Stimulated activated CD8-positive, alpha-beta memory T cell treated with anti-CD3 and anti-CD28 coated beads, Interleukin-15, amount 100 ng/mL, for 4 hours (primary cell): ENCODE data around the gene ERC1.

ENCODE experiments used
- DNase-seq, 2 donors: peaks; one replicate each; pipeline ENCODE4 v3.0.0-alpha.2; 2020; ENCODE audit warnings: low read depth in 2 of 2

Gene ERC1

DNA sequence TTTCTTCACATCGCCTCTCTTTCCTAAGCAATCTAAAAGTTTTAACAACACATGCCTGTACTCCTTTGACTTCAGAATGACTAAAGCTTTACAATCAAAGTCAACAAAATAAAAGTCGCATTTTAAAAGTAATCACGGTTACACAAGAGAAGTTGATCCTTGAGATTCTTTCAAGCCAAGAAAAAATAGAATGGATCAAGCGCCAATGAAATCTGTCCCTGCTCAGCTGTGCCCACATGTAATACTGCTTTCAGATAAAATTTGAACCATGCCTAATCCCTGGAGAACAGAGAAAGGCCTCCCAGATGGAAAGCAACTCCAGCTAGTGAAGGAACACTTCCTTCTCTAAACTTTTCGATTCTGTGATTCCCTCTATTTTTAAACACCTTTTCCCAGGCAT lies 490.3 kb downstream of the ERC1 start:
- DNase-seq = no peak

DNA sequence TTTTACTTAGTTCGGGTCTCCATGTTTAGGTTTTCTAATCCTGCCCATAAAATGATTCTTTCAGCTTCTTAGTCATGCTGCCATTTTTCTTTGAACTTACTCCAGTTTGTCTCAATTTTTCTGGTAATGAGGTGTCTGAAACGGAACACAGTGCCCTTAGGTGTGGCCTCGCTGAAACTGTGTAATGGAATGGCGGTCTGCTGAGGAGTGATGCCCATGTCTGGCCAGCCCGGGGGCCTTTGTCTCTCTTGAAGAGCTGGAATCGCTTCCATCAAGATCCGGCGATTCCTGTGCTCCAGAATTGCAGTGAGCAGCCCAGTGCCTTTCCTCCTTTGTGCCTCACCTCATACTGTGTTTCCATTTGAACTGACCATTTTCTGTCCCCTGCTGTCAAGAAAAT lies 490.9 kb downstream of the ERC1 start:
- DNase-seq = no peak

DNA sequence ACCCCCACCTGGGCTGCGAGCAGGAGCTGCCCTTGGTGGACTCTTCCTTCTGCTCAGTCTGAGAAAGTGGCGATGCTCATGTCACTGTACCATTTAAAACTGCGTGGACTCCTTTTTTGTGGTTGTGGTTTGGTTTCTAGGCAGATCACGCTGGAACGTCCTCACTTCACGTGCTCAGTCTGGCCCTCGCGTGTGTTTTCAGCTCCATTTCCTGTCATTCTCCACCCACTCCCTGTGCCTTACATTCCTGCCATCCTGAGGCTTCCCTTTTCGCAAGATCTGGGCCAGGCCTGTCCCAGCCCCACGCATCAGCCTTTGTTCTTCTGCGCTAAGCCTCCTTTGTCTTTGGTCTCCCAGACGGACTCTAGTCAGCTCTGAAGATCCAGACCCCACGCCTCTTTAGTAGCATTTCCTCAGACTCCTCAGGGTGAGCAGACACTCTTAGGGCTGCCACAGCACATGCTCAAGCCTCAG lies 497.9 kb downstream of the ERC1 start:
- DNase-seq = no peak

DNA sequence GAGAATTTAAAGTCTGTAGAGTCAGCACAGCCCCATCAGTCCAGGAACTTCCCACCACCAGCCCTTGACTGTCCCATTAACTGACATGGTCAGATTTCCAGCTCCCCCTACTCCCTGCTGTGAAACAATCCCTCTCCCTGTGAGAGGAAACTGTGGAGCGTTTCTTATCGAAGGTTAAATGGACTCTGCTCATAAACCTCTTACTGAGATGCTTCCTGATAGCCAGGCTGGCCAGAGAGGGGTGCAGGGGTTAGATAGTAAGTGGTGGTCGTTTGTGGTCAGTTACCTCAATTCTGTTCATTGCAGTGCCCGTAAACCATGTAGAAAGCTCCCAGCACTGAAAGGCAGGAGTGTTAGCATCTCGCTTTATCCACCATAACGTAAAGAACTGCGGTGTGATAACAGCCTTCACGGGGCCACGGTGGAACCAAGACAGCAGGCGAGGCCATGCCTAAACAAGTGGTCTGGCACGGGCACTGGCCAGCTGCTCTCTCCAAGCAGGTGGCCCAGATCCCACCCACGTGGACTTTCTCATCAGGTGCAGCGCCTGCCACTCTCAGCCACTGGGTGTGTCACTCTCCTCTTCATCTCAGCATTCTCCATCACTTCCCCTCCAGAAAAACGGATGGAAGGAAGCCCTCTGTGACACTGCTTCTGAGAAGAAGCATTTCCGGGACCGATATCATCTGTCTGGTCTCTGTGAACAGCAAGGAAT lies 501.1 kb downstream of the ERC1 start:
- no peak for DNase-seq

DNA sequence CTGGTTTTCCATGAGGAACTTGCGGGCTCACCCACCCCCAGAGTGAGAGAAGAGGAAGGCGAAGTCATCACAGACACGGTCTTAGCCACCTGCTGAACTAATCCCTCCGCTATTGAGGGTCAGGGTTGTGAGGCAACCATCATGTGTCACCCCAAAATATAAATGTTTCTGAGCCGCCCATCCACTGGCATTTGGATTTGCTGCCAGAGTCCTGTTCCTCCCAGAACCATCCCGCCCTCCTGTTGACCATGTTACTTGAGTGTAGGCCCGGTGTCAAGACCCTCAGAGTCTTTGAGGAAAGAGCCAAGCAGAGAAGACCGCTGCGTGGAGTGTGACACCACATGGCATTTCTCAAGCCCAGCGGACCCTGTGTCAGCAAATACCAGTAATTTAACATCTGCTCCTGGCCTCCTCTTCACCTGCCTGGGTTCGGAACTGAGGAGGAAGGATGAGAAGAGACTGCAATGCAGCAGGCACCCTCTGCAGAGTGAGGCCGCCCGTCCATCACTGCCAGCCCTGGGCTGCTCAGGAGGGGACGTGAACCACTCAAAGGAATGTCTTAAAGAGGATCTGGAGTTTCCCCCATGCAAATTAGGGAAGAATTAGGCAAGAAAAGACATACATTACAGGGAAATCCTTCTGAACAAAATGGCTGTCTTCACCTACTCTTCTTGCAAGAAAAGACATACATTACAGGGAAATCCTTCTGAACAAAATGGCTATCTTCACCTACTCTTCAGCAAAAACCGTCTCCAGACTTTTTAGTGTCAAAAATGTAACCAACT lies 502.9 kb downstream of the ERC1 start:
- no peak for DNase-seq

DNA sequence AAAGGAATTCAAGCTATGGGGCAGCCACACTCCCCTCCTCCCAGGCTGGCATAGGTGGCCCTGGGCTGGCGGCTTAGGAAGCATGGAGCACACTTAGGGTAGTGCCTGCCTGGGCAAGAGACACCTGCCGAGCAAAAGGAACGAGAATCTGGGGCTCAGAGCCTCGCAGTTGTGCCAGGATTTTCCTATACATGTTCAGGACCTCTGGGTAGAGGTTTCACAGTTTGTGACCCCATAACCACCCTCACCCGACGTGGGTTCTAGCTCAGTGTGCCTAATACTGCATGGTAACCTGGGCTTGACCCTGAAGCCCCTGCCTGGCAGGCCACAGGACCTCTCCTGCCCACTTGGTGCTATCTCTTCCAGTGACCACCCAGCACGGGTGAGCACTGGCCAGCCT lies 503.8 kb downstream of the ERC1 start:
- no peak for DNase-seq

DNA sequence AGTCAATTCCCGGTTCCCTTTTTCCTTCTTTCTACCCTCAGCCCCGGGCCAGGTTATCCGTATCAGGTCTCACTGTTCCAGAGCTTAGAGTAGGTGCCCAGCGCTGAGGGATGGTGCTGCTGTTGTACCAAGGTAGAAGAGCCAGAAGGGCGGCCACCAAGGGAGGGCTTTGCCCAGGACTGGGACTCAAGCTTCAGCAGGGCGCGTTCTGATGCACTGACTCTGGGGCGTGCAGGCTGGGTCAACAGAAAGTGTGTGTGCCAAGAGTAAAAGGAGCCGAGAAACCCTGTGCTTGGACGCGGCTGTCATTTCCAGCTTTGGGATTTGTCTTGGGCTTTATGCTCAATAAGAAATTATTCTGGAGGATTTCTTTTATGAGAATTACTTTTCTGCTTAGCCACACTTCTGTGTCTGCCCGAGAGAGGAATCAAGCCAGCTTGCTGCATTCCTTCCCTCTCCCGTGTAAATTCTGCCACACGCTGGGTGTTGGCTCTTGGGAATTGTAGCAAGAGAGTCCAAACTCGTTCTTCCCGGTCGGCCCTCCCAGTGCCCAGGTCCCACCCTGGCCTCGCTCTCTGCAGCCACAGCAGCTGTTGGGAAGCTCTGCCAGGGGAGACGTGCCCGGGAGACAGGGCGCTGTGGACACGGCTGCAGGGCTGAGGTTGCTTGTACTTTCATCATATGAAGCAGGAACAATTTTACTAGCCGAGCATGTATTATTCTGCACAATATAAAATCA lies 505.3 kb downstream of the ERC1 start:
- DNase-seq = no peak

DNA sequence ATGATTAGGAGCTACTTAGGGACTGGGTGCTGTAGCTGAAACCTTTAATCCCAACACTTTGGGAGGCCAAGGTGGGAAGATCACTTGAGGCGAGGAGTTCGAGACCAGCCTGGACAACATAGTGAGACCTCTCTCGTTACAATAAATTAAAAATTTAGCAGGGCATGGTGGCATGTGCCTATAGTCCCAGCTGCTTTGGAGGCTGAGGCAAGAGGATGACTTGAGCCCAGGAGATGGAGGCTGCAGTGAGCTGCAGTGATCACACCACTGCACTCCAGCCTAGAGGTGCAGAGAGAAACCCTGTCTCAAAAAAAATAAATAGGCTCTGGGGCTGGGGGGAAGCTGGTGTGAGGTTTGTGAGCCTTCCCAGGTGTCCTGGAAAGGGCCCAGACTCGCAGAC lies 506.1 kb downstream of the ERC1 start:
- no peak for DNase-seq

DNA sequence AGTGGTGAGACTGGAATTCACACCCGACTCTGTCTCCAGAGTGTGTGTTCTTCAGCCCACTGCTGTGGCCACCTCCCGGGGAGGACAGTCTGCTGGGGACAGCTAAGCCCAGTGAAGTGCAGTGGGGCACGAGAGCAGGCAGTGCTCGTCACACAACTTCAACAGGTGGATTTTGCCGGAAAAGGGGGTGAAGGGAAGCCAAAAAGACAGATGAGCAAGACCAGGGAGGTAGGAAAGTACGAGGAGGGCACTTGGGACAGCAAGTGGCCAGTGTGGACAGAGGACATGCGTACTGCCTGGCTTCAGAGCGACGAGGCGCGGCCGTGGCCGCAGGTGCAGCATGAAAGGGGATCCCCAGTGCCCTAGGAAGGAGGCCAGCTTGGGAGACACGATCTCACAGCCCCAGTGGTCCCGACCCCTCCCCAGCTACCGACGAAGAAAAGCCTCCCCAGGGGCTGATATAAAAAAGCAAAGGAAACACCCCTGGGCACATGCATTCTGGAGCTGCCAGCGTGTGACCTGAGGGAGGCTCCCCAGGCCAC lies 507.2 kb downstream of the ERC1 start:
- DNase-seq = no peak

DNA sequence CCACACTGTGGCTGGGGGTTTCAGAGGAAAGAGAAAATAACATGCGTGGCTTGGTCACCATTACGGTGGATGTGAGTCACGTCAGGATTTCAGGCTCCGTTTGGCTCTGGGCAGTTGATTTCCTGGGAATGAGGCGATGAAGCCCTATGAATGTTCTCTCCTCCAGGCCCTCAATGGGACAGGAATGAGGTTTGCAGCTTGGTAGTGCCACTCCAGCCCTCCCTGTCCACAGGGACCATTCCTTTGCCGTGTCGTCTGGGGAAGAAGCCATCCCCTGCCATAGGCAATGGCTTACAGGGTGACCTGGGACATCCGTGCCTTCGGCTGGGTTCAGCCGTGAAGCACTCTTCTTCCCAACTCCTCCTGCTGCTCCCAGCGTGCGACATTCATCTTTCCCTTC lies 508.3 kb downstream of the ERC1 start:
- no peak for DNase-seq

DNA sequence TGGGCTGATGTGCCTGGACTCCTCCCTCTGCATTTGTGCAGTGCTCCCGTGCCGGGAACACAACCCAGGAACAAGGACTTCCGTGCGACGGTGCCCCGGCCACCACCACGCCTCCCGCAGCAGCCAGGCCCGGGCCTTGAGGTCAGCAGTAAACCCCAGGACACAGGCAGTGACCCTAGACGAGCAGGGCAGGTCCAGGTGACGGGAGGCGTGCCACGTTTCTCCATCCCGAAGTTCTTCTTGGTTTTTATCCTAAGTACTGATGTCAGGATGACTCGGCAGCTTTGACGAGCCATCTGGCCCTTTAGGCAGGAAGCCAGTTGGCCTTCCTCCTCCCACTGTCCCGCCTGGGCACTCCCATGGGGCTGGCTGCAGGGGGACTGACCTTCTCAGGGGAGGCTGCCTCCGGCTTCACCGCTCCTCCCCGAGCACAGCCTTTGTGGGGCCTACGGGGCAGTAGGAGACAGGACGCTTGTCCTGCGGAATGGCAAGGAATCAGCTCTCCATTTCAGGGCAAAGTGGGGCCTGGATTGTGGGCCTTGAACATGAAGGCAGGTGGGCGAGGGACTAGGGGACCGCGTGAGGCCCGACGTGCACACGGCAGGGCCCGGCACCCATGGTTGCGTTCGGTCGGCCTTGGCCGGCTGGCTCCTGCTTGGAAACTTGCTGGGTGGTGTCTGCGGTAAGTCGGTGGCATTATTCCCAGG lies 509.2 kb downstream of the ERC1 start:
- DNase-seq = no peak

DNA sequence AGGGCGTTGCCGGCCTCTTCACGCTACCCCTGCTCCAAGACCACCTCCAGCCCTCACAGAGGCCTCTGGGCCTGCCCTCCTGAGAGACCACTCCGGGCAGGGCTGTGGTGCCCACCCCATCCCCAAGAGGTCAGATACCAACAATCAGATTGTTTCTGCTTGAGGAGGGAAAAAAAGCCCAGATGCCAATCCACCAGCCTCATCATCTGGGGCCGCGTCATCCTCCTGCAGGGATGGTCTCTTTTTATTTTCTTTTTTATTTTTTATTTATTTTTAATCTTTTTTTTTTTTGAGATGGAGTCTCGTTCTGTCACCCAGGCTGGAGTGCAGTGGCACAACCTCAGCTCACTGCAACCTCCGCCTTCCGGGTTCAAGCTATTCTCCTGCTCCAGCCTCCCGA lies 510.0 kb downstream of the ERC1 start:
- DNase-seq = no peak

DNA sequence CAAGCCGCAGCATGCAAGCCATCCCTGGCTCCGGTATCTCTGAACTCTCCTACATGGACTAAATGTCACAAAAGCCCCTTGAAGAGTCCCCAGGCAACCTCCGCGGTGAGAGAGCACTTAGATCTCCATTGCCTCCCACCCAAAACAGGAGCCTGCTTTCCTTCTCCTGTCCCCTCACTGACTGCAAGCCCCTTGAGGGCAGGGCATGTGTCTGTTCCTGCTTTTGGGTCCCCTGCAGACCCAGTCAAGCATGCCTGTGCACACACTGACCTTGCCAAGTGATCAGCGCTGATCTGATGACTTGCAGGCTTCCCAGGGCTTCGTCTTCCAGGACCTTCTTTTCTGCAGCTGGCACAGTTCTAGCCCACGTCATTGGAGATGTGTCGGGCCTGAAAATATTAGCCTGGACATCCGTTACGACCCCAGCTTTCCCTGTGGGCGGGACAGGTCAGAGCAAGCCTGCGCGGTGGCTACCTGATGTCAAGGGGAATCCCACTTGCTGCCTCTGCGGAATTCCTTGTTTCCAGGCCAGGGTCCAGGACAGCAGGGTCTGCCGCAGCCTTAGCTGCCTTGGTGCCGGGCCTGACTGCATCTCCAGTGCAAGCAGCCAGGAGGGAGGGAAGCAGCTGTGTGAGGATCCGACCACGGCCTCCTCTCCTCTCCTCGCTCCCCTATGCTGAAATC lies 510.8 kb downstream of the ERC1 start:
- no peak for DNase-seq

DNA sequence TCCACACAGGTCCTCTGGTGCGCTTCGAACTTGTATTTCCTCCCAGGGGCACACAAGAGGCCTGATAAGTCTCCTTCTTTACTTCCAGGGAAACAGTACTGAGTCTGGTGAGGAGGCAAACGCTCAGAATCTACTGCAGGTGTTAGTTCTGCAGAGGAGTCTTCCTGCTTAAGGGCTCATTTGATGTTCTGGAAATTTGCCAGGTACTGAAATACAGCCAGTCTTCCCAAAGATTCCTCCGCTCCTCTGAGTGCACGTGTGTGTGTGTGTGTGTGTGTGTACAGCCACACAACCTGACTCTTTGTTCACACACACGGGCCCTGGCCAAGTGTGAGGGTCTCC lies 511.3 kb downstream of the ERC1 start:
- no peak for DNase-seq

DNA sequence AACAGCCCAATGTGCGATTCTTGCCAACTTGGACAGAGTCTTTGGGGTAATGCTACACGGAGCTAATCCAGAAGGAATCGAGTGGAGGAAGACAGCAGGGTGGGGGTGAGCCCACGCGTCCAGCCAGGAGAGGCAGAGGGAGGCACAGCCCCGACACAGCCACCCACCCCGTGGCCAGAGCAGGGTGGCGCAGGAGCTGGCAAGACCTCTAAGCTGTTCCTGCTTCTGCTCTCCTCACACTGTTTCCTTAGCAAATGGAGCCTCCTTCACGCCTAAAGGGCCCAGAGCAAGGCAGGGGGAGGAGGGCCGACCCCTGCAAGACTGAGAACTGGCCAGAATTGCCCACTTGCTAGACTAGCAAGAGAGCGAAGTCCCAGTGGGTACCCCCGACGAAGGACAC lies 511.8 kb downstream of the ERC1 start:
- DNase-seq = no peak

DNA sequence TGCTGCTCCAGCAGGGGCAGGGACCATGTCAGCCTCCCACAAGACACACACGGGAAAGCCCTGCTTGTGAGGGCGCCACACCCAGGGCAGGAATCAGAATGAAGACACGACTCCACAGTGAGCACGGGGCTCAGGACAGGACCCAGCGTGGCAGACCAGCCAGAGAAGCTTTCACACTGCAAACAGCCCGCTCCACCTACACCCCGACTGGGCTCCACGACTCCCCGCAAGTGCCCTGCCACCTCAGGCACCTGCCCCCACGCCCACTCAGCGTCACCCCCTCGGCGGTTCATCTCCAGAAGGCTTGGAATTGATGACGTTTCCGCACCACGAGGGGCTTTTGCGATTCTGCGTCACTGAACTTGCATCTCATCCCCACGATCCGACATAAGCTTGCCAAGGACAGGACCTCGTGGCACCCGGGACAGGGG lies 512.3 kb downstream of the ERC1 start:
- DNase-seq = no peak

DNA sequence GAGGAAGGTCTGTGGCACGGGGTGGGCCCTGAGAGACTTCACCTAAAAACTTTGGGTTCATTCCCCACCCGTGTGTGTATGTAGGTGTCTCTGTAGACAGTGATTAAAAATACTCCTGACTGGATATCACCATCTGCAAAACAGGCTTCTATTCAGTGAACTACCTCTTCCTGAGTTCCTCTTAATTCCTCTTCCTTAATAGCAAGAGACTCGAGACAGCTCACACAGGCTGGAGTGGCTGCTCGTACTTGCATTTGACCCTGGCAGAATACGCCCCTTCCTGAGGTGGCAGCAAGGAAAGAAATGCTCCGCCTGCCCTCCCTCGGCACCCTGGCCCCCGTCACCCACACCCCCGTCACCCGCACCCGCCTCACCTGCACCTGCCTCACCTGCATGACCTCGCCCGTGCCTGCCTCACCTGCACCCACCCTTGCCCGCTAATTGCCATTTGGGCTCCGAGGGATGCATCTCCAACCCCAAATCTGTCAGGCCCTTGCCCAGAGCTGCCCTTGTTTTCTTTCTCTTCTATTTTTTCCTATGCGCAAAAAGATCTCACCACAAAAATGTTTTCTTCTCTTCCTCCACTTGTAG lies 513.4 kb downstream of the ERC1 start:
- DNase-seq = no peak

DNA sequence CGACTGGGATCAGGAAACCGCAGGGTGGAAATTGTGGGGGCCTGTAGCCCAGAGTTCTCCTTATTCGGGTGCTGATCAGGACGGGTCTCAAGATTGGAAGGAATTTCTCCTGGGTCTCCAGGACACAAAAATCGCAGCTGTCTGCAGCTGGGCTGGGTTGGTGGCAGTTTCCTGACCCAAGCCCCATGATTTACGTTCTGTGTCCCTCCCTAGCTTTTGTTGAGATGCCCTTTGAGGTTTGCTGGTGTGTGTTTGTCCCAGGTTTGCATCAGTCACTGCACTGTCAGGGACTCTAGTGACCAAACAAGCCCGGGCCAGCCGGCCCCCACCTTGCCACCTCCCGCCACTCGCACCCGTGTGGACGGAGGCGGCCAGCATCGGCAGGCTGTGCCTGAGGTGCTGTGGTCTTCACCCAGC lies 513.9 kb downstream of the ERC1 start:
- DNase-seq = no peak

DNA sequence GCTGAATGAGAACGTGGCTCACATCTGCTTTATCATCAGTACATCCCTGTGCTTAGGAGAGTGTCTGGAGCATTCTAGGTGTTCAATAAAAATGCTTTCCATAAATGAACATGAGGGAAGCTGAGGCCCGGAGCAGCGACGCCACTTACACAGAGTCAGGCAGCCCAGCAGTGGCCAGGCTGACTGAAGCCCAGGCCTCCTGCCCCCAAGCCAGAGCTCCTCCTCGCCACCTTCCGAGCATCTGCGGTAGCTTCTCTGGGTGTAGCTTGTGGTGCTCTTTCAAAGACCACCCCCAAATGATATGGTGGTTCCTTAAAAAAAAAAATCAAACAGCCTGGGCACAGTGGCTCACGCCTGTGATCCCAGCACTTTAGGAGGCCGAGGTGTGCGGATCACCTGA lies 514.6 kb downstream of the ERC1 start:
- no peak for DNase-seq

DNA sequence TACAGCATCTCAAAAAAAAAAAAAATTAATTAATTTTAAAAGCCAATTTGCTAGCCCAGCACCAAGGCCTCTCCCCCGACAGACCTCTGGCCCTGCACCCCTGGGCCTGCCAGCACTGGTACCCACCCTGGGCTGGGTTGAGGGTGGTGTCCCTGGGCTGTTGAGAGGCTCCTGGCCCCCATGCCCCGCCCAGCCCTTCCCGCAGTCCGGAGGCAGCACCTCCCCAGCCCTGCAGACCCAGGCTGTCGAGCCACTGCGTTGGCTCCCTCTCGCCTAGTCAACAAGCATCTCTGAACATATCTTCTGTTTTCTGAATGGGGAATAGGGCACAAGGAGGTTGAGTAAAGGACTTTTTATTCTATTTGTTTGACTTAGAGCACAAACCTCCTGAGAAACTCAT lies 516.3 kb downstream of the ERC1 start:
- no peak for DNase-seq
